Cardiac fibroblast (primary cell): ENCODE measurements around the gene PDGFB.

Experiments
- DNase-seq, 2 donors: peaks; one replicate each; pipeline versions ENCODE4 v3.0.0 to v3.0.0-alpha.2; 2010; ENCODE audit warnings: low read depth in 2 of 2
- H3K4me3 ChIP-seq, 2 donors: replicated peaks in 1 of 2; 1 replicate in 1 of 2; 2 replicates in 1 of 2; pipeline ENCODE4 v1.5.1; 2011; ENCODE audit warnings: low read depth in 2 of 2, low read length in 2 of 2, mild to moderate bottlenecking in 2 of 2, moderate library complexity in 1 of 2
- TF ChIP-seq, protein P1 (sequence below): IDR thresholded peaks from one replicate; pipeline ENCODE4 v1.5.1; 2011; ENCODE audit warnings: low read depth, mild to moderate bottlenecking, low read length, inconsistent platforms

The PDGFB gene

DNA sequence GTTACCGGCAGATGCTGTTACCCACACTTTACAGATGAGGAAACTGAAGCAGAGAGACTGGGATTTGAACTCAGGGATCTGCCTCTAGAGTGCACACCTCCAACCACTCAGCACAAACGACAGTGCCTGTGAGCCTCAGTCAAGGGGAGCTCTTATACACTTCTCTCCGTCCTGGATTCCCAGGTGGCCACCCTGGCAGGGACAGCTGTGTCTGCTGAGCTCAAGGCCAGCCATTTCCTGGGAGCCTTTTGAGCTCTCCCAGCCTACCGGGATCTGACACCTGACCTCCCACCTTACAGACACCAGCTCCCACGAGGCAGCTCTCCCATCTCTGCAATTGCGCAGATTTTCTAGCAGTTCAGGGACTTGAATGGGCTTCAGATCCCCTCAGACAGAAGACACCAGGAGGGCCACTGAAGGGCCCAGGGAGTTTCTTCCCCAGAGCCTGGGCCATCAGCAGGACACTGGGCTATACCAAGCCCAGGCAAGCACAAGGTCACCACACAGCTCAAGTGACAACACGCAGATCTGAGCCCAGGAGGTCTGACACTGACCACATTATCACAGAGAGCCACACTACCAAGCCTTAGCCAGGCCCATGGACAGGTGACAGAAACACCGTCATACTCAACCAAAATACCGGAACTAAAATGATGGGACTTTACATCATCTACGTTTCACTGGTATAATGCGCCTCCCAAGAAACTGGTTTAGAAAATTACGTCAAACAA, 17.1 kb downstream of the PDGFB start:
- no peak overlapping the region for H3K4me3 ChIP-seq
- DNase-seq, result no peak
- TF ChIP-seq, protein P1, sequence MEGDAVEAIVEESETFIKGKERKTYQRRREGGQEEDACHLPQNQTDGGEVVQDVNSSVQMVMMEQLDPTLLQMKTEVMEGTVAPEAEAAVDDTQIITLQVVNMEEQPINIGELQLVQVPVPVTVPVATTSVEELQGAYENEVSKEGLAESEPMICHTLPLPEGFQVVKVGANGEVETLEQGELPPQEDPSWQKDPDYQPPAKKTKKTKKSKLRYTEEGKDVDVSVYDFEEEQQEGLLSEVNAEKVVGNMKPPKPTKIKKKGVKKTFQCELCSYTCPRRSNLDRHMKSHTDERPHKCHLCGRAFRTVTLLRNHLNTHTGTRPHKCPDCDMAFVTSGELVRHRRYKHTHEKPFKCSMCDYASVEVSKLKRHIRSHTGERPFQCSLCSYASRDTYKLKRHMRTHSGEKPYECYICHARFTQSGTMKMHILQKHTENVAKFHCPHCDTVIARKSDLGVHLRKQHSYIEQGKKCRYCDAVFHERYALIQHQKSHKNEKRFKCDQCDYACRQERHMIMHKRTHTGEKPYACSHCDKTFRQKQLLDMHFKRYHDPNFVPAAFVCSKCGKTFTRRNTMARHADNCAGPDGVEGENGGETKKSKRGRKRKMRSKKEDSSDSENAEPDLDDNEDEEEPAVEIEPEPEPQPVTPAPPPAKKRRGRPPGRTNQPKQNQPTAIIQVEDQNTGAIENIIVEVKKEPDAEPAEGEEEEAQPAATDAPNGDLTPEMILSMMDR, result no peak

DNA sequence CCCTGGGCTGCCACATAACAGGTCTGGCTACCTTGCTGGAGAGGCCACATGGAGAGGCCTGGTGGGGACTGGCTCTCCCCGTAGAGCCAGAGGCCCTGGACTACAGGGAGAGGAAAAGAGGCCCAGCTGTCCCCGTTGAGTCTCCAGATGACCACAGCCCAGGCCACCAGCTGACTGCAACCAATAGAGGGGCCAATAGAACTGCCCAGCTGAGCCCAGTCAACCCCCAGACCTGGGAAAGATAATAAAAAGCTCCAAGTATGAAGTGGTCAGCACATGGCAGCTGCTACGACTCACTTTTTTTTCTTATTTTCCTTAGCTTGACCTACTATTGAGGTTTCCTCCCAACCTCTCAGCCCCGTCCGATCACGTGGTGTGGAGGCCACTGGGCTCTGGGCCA, 18.4 kb downstream of the PDGFB start:
- no peak overlapping the region for H3K4me3 ChIP-seq
- DNase-seq, result no peak
- TF ChIP-seq, protein P1, result no peak

DNA sequence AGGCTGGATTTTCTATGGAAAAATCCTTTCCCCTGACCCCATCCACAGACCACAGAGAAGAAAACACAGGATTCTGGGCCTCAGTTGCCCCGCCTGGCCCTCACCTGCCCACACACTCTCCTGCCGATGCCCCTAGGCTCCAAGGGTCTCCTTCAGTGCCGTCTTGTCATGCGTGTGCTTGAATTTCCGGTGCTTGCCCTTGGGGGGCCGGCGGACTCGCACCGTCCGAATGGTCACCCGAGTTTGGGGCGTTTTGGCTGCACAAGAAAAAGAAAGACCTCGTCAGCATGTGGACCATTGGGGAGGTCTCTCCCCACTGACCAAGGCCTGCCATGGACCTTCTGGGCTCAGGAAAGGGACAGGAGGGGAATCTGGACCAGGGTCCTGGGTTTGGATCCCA, 19.2 kb downstream of the PDGFB start:
- H3K4me3 ChIP-seq, result no peak overlapping the region
- TF ChIP-seq, protein P1, result no peak
- no peak for DNase-seq

DNA sequence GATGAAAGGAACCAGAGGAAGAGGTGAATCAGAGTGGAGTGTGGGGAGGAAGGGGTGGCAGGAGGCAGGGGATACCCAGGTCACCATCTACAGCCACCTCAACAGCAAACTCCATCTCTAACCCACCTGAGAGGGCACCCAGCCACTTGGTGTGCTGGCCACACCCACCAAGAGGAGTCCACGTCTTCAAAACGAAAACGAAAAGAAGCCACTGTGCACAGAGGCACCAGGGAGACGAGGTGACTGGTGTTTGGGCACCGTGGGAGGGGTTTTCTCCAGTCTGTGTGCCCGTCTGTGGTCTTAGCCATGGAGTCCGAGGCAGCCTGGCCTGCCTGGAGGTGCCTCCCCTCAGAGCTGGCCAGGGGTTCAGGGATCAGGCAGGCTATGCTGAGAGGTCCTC, 20.2 kb downstream of the PDGFB start:
- DNase-seq, result no peak

DNA sequence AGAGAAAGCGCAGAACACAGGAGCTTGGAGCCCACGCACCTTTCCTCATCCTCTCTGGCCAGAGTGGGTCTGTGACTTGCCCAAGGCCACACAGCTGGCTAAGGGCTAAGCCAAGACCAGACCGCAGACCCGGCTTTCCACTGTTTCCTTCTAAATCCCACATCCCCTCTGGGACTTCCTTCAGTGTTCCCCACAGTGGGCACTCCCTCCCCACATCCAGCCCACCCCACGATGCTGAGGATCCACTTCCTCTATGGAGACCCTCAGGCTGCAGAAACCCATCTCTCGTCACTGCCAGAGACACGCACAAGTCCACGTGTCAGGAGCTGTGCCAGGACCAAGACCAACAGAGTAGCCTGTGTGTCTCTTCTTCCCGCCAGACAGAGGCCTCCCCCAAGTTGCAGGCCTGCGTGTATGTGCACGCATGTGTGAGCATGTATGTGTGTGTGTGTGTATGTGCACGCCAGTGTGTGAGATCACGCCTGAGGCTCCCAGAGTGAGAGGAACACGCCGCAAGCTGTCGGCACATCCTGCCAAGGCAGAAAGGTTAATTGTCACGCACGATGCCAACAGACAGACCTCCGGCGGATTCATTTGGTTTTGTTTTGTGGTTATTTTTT, 21.6 kb downstream of the PDGFB start:
- no peak overlapping the region for H3K4me3 ChIP-seq
- no peak for DNase-seq
- TF ChIP-seq, protein P1, result no peak

More for the DNA sequence above, 20.2 kb downstream of the PDGFB start:
- no peak overlapping the region for H3K4me3 ChIP-seq
- TF ChIP-seq, protein P1, result no peak

DNA sequence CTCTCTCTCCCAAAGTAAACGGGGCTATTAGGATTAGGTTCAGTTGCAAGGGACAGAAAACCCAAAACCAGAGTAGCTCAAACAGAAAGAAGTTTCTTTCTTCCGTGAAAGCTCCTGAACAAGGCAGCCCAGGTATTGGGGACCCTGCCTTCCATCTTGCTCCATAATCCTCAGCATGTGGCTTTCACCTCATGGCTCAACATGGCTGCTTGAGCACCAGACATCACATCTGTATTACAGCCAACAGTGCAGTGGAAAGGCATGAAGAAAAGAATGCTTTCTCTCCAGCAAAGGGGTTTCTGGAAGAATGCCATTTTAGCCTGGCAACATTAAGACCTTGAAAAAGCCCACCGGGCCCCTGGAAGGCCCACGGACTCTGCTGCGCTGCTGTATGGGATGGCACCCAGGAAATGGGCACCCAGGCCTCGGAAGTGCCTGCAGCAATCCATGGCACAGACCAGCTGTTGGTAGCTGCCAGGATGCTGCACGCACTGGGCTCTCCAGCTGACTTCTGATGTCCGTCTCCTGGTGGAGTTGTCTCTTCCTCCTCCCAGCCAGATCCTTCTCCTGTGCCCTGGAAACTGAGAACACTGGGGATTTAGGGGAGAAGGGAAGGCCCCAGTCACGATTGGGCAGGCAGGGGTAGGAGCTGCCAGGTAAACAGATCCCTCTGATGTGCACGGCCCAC, 22.6 kb downstream of the PDGFB start:
- TF ChIP-seq, protein P1, result no peak
- H3K4me3 ChIP-seq, result no peak overlapping the region
- DNase-seq, result no peak
